Mesendoderm (in vitro differentiated cells): ENCODE data around the gene RAP1GAP2.

Experiments
- DNase-seq: peaks from one replicate; pipeline ENCODE4 v3.0.0; 2013
- H2AK5ac ChIP-seq: 2 replicates; pipeline ENCODE4 v1.6.1; 2013; ENCODE audit warnings: low read length, inconsistent platforms
- H2BK120ac ChIP-seq: 2 replicates; pipeline ENCODE4 v1.6.1; 2013; ENCODE audit warnings: low read depth, mild to moderate bottlenecking, low read length, moderate library complexity, mixed read lengths
- H2BK15ac ChIP-seq: replicated peaks from 2 replicates; pipeline ENCODE4 v1.6.1; 2013; ENCODE audit warnings: low read depth, mild to moderate bottlenecking, moderate library complexity
- H2BK5ac ChIP-seq: 2 replicates; pipeline ENCODE4 v1.6.1; 2013; ENCODE audit warnings: low read length, inconsistent platforms
- H3K18ac ChIP-seq: 2 replicates; pipeline ENCODE4 v1.6.1; 2013; ENCODE audit warnings: mild to moderate bottlenecking, low read length, mixed read lengths
- H3K23ac ChIP-seq: one replicate; pipeline ENCODE4 v1.6.1; 2013; ENCODE audit warnings: low read length
- H3K27ac ChIP-seq: 2 replicates; pipeline ENCODE4 v1.5.1; 2013; ENCODE audit warnings: low read depth, mild to moderate bottlenecking, inconsistent platforms, low read length, moderate library complexity
- H3K27me3 ChIP-seq: 2 replicates; pipeline ENCODE4 v1.6.1; 2013; ENCODE audit warnings: low read length, control low read depth, mild to moderate bottlenecking, inconsistent platforms; ENCODE audit not compliant: insufficient read depth, poor library complexity
- H3K36me3 ChIP-seq: 2 replicates; pipeline ENCODE4 v1.6.1; 2013; ENCODE audit warnings: low read length, inconsistent platforms; ENCODE audit not compliant: control insufficient read depth, insufficient read depth
- H3K4ac ChIP-seq: one replicate; pipeline ENCODE4 v1.6.1; 2013; ENCODE audit warnings: low read depth, mild to moderate bottlenecking, low read length, moderate library complexity
- H3K4me1 ChIP-seq: 2 replicates; pipeline ENCODE4 v1.6.1; 2013; ENCODE audit warnings: low read depth, low read length, inconsistent platforms; ENCODE audit not compliant: control insufficient read depth
- H3K4me2 ChIP-seq: 2 replicates; pipeline ENCODE4 v1.6.1; 2013; ENCODE audit warnings: low read length
- H3K4me3 ChIP-seq: 2 replicates; pipeline ENCODE4 v1.5.1; 2013; ENCODE audit warnings: mild to moderate bottlenecking, low read length
- H3K56ac ChIP-seq: one replicate; pipeline ENCODE4 v1.6.1; 2013; ENCODE audit warnings: low read length
- H3K79me1 ChIP-seq: 2 replicates; pipeline ENCODE4 v1.6.1; 2013; ENCODE audit warnings: low read length, inconsistent platforms
- H3K79me2 ChIP-seq: 2 replicates; pipeline ENCODE4 v1.6.1; 2013; ENCODE audit warnings: mild to moderate bottlenecking, low read length; ENCODE audit not compliant: control insufficient read depth, insufficient read depth
- H3K9ac ChIP-seq: 2 replicates; pipeline ENCODE4 v1.6.1; 2013; ENCODE audit warnings: low read length, inconsistent platforms
- H4K5ac ChIP-seq: one replicate; pipeline ENCODE4 v1.6.1; 2013; ENCODE audit warnings: low read length
- H4K8ac ChIP-seq: one replicate; pipeline ENCODE4 v1.6.1; 2013; ENCODE audit warnings: low read depth, mild to moderate bottlenecking, control low read depth, low read length, moderate library complexity
- WGBS: extraction: QIAGEN DNeasy Blood & Tissue Kit; methylation state at CpG from one replicate; pipeline ENCODE4 v1.1.7; 2013; ENCODE audit warnings: low lambda C conversion rate, missing lambda C conversion rate; ENCODE audit not compliant: insufficient coverage; ENCODE audit errors: extremely low coverage; 5-methylcytosine and 5-hydroxymethylcytosine counted together

The RAP1GAP2 gene

DNA sequence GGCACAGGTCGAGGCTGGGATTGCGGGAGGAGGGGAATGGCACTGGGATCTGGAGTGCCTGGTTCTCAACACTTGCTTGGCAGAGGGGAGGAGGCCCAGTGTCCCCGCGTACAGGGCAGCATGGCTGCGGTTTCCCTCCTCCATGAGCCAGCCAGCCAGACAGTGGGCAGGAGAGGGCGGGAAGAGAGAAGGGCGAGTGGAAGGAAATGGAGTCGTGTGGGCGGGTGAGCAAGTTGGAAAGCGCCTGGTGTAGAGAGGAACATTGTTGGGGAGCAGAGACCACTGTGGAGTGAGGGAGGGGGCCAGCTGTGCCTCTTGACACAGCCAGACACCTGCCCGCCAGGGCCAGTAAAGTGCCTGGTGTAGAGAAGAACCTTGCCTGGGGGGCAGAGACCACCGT, 136.7 kb downstream of the RAP1GAP2 start:
- Histone ChIP-seq H3K4me2 (no peak overlapping the region), H2BK5ac (no peak overlapping the region), H3K4me1 (peaks cover 5% of the 10 kb centered on the region), H3K4ac (no peak overlapping the region), H2AK5ac (no peak overlapping the region), H3K27me3 (no peaks in the 10 kb centered on the region), H2BK120ac (no peak overlapping the region), H3K27ac (no peak overlapping the region), H3K79me2 (peaks cover 4% of the 10 kb centered on the region), H3K18ac (no peak overlapping the region), H3K9ac (no peak overlapping the region), H4K5ac (no peak overlapping the region), H2BK15ac (no peak overlapping the region), H4K8ac (no peak overlapping the region), H3K36me3 (no peaks in the 10 kb centered on the region), H3K4me3 (no peak overlapping the region), H3K56ac (no peak overlapping the region), H3K79me1 (peaks cover 11% of the 10 kb centered on the region), H3K23ac (no peak overlapping the region)
- DNase-seq: no peak
- WGBS: no CpG with 5 or more reads among the region's 12 CpGs

DNA sequence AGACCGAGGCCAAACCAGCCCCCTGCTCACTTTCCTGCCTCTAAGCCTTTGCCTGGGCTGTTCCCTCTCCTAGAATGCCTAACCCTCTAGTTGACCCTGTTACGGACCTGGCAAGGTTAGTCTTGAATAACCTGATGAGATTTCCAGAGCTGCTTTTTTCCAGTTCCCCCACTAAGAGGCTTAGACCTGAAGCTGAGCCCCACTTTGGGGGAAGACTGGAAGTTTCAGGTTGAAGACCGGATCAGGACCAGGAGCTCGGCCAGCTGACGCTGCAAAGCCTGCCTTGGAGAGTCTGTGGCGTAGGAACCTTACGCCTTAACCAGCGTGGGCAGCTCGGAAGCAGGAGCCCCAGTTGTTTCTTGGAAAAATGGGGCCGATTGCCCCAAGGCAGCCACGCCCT, 137.4 kb downstream of the RAP1GAP2 start:
- Histone ChIP-seq H2BK5ac (no peak overlapping the region), H2BK120ac (no peak overlapping the region), H4K5ac (no peak overlapping the region), H3K27ac (no peak overlapping the region), H3K23ac (no peak overlapping the region), H3K79me1 (peaks cover 14% of the 10 kb centered on the region), H2AK5ac (no peak overlapping the region), H3K4me1 (peaks cover 5% of the 10 kb centered on the region), H3K36me3 (no peaks in the 10 kb centered on the region), H3K4me2 (no peak overlapping the region), H2BK15ac (no peak overlapping the region), H3K4me3 (no peak overlapping the region), H3K56ac (no peak overlapping the region), H3K79me2 (peaks cover 4% of the 10 kb centered on the region), H4K8ac (no peak overlapping the region), H3K9ac (no peak overlapping the region), H3K18ac (no peak overlapping the region), H3K27me3 (no peaks in the 10 kb centered on the region), H3K4ac (no peak overlapping the region)
- WGBS: no CpG with 5 or more reads among the region's 11 CpGs
- no peak for DNase-seq

DNA sequence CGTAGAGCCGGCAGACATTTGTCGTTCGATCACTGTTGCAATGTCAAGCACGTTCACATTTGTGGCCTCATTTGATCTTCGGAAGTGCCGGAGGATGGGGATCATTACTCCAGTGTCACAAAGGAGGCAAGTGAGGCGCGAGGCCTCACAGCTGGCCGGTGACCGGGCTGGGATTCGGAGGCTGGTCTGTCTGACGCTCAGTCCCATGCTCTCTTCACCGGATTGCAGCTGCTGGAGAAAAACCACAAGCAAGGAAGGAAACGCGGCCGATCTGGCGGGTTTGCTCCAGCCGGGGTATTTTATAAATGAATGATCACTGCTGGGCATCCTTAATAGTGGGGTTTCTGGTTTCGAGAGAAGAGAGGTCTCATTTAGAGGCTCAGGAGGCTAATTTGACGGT, 139.4 kb downstream of the RAP1GAP2 start:
- H3K27me3 ChIP-seq: no peaks in the 10 kb centered on the region
- H3K79me2 ChIP-seq: peaks cover 4% of the 10 kb centered on the region
- no CpG with 5 or more reads among the region's 21 CpGs for WGBS
- H2BK5ac ChIP-seq: no peak overlapping the region
- no peak overlapping the region for H2BK15ac ChIP-seq
- no peak overlapping the region for H4K5ac ChIP-seq
- no peak overlapping the region for H3K27ac ChIP-seq
- peaks cover 14% of the 10 kb centered on the region for H3K79me1 ChIP-seq
- H3K23ac ChIP-seq: no peak overlapping the region
- H3K36me3 ChIP-seq: no peaks in the 10 kb centered on the region
- no peak overlapping the region for H2BK120ac ChIP-seq
- no peak overlapping the region for H3K56ac ChIP-seq
- DNase-seq: no peak
- H3K4ac ChIP-seq: no peak overlapping the region
- H3K4me1 ChIP-seq: peaks cover 5% of the 10 kb centered on the region
- no peak overlapping the region for H2AK5ac ChIP-seq
- H3K4me2 ChIP-seq: no peak overlapping the region
- no peak overlapping the region for H4K8ac ChIP-seq
- H3K18ac ChIP-seq: no peak overlapping the region
- no peak overlapping the region for H3K4me3 ChIP-seq
- no peak overlapping the region for H3K9ac ChIP-seq

DNA sequence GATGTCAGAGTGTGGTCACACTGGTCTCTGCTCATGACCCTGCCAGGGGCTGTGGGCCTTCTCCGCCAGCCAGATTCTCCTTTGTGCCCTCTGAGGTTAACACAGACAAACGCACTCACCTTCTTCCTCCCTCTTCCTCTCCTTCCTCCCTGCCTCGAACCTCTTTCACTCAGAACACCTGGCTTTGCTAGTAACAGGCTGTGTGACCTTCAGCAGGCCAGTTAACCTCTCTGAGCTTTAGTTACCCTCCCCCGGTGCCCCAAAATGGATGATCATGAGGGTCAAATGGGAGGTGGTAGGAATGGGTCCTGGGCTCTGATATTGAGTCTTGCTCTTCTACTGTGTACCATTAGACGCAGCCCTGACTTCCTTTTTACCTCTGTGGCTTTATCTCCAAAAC, 140.1 kb downstream of the RAP1GAP2 start:
- peaks cover 4% of the 10 kb centered on the region for H3K79me2 ChIP-seq
- no peak overlapping the region for H2BK120ac ChIP-seq
- no peak overlapping the region for H3K4ac ChIP-seq
- no peak overlapping the region for H4K8ac ChIP-seq
- no peak for DNase-seq
- no peak overlapping the region for H3K27ac ChIP-seq
- H4K5ac ChIP-seq: no peak overlapping the region
- H3K79me1 ChIP-seq: peaks cover 14% of the 10 kb centered on the region
- no peak overlapping the region for H3K56ac ChIP-seq
- no peak overlapping the region for H3K4me3 ChIP-seq
- no peak overlapping the region for H3K4me2 ChIP-seq
- H2BK15ac ChIP-seq: no peak overlapping the region
- no peak overlapping the region for H3K18ac ChIP-seq
- no CpG with 5 or more reads among the region's 5 CpGs for WGBS
- no peak overlapping the region for H2AK5ac ChIP-seq
- H3K9ac ChIP-seq: no peak overlapping the region
- no peak overlapping the region for H2BK5ac ChIP-seq
- peaks cover 5% of the 10 kb centered on the region for H3K4me1 ChIP-seq
- H3K27me3 ChIP-seq: no peaks in the 10 kb centered on the region
- no peaks in the 10 kb centered on the region for H3K36me3 ChIP-seq
- H3K23ac ChIP-seq: no peak overlapping the region

DNA sequence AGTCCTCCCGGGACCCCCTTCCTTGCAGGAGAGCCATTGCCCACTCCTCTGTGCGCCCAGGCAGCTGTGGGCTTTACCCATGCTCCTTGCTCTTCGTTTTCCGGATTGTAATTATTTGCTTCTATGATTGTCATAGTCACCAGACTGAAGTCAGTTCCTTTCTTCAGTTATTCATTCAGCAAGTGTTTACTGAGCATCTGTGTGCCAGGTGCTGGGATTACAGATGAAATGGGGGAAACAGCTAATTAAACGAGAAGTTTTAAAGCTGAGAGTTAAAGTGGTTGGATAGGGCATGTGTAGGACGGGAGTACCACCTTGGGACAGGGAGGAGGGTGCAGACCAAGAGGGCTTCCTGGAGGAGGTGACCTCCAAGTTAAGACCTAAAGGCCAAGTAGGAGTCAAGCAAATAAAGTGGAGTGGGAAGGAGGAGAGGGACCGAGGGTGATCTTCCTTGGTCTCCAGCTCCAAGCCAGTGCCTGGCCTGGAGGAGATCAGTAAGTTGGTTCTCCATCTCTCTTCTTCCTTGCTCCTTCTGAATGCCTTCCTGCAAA, 140.6 kb downstream of the RAP1GAP2 start:
- Histone ChIP-seq H3K56ac (no peak overlapping the region), H3K36me3 (no peaks in the 10 kb centered on the region), H4K5ac (no peak overlapping the region), H3K4me2 (no peak overlapping the region), H3K4me1 (peaks cover under 1% of the 10 kb centered on the region), H3K18ac (no peak overlapping the region), H4K8ac (no peak overlapping the region), H2BK15ac (no peak overlapping the region), H3K23ac (peak overlapping the region; percentile 1), H2BK120ac (no peak overlapping the region), H3K27ac (no peak overlapping the region), H3K4ac (no peak overlapping the region), H3K79me2 (peaks cover 4% of the 10 kb centered on the region), H3K27me3 (no peaks in the 10 kb centered on the region), H2AK5ac (no peak overlapping the region), H3K4me3 (no peak overlapping the region), H2BK5ac (no peak overlapping the region), H3K9ac (no peak overlapping the region), H3K79me1 (peaks cover 14% of the 10 kb centered on the region)
- WGBS: no CpG with 5 or more reads among the region's 7 CpGs
- no peak for DNase-seq

DNA sequence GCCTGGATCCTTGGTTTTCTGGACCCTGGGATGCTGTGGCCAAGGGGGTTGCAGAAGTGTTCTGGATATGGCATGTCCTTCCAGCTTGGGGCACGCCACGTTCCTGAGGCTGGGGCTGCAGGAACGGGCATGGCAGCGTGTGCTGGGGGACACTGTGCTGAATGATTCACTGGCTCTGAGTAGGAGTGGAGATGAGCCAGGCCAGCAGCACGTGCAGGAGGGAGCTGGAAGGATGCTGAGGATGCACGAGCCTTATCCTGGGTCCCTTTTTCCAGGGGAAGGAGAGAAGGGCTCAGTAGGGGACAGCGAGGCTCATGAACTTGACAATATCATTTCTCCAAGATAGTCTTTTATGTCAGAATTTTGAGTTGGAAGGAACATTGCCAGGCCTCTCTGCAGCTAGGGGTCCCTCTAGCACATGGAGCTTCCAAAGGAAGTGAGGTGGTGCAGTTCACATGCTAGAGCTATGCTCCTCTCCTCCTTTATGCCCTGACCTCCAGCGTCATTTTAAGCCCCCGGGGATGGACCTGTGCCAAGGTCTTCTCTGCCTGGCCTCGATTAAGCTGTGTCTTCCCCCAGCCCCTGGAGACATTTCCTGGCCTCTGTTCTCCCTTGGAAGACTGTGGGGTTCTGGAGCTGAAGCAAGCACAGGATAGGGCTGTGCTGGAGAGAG, 141.2 kb downstream of the RAP1GAP2 start:
- Histone ChIP-seq H2BK120ac (no peak overlapping the region), H2BK5ac (no peak overlapping the region), H3K4me1 (no peaks in the 10 kb centered on the region), H3K79me2 (peaks cover 4% of the 10 kb centered on the region), H3K23ac (peak overlapping the region; percentile 1), H3K27me3 (no peaks in the 10 kb centered on the region), H3K4ac (no peak overlapping the region), H3K18ac (no peak overlapping the region), H3K79me1 (peaks cover 16% of the 10 kb centered on the region), H3K4me3 (no peak overlapping the region), H3K36me3 (no peaks in the 10 kb centered on the region), H2AK5ac (no peak overlapping the region), H3K9ac (no peak overlapping the region), H3K27ac (no peak overlapping the region), H3K4me2 (no peak overlapping the region), H4K8ac (no peak overlapping the region), H2BK15ac (no peak overlapping the region), H3K56ac (no peak overlapping the region), H4K5ac (no peak overlapping the region)
- WGBS: no CpG with 5 or more reads among the region's 10 CpGs
- no peak for DNase-seq
